NCI-H1436 (cell line): ENCODE results near the gene GPATCH2.
"Not testable (repeated sequence)": the region's sequence is repeated elsewhere in the genome, so short reads cannot be mapped to it uniquely, and the experiment has no call there.

Source experiments
- DNase-seq: peaks from one replicate; lab custom pipeline; 2025; lab: John Stamatoyannopoulos, UW

GPATCH2 gene

GRCh38 chr1:217630711-217631591 is at the start of gene GPATCH2, which contains the start of gene SPATA17:
TSS of gene GPATCH2 (minus strand) at chr1:217631090. CDS start at chr1:217630971, 119 bp downstream.
TSS of gene SPATA17 (plus strand) at chr1:217631344. CDS start at chr1:217631379, 35 bp downstream.
- peak; percentile 93 for DNase-seq

DNA sequence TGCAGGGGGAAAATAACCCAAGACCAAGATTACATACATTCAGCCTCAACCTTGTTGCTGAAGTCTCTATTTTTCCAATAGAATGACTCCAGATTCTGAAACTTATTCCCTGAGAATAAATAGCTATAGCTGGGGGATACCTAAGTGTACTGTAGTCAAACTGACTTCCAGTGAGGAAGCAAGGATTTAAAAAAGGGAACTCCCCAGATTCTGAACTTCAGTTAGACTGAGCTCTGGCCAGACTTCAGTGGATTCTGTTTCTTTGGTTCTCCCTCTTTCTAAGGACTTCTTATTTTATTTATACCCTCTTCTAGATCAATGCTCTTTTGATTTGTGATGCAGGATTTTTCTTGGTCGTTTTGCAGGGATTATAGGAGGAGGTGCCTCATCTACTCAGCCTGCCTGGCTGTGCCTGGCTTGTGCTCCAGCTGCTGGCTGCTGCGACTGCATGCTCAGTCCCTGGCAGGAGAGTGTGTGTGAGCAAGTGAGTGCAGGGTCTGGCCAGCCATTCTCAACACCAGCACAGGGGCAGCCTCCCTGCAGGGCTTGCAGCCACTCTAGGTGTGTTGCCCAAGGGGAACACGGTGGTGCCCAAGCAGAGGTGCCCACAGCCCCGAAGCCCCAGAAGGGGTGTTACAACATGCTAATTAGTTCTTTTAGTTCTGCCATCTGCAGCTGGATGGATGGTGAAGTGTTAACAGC is 43.3 kb upstream of the GPATCH2 start:
- DNase-seq: no peak

DNA sequence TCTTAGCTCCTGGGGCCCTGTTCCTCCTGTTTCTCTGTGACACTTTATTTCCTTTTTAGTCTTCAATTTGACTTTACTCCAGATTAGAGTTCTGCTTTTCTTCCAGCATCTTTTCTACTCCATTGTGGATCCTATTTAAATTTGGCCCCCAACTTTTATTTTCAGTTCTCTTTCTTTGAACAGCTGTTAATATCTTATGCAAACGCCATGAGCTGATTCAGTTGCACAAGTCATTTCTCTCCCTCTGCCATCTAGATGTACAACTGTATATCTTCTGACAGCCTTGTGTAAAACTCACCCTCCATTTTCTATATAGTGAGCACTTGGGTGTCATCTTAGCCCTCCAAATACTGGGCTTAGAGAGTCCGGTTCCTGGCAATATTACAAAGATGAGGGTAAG is 42.5 kb upstream of the GPATCH2 start:
- DNase-seq: no peak

DNA sequence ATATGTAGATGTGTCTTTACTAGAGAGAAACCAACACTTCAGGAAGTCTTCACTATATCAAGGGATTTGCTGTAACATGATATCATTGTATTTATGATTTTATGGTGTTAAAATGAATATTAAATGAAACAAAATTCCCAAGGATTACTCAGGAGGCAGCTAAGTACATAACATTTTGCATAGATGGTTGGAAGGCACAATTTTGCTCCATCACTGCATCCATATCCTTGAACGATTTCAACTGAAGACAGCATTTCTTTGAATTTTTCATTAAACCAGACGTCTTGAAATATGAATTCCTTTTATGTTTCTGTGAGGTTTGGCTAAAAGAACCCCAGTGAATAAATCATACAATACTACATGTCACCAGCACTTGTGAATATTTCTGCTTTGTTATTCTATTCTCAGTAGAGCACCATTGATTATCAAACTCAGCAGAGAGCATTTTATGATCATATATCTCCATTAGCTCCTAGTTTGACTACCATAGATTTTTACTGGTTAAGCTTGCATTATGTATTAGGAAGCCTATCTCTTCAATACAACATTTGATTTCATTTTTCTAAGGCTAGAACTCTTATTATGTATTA is 37.6 kb upstream of the GPATCH2 start:
- DNase-seq: no peak

DNA sequence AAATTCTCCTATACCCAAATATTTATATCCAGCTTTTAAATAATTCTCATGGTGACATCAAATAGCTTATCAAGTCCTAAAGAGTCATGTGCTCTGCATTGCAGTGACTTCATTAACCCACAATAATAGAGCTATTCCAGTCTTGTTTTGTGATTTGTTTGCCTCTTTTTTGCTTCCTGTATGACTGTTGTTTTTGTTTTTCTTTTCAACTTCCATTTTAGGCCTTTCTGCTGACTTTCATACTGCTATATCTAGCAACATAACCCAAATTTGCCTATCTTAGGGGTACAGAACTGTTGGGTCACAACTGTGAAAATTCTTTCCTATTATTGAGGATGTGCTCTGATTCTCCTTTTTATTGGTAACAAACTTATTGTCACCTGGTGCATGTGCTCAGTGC is 30.5 kb upstream of the GPATCH2 start:
- DNase-seq: no peak

DNA sequence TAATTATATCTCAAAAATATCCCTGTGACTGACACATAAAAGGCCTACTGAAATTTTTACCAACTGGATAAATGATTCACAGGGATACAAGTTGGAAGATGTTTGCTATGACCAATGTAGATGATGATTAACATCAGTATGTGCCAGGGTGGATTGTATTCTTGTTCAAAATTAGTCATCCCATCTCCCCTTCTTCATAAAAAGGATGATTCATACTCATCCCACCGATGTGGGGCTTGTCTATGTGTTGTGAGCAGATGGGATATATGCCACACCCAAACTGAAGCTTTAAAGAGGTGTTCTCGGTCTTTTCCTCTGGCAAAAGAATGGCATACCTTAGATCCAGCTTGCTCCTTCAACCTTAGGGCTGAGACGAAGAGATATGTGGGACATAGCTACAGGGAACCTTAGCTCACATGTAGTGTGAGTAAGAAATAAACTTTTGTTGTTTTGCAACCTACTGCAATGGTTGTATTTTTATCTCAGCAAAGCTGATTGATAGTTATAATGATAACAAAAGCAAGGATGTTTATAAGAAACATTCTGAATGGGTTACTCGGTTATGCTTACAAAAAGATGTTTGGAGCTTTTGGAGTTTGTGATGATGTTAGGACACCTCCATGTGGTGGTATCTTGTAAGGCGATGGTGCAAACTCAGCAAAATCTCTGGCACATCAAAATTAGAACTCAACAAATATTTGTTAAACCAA is 29.6 kb upstream of the GPATCH2 start:
- DNase-seq: no peak

GRCh38 chr1:217650674-217651073 is 19.8 kb upstream of the GPATCH2 start:
- DNase-seq: no peak

DNA sequence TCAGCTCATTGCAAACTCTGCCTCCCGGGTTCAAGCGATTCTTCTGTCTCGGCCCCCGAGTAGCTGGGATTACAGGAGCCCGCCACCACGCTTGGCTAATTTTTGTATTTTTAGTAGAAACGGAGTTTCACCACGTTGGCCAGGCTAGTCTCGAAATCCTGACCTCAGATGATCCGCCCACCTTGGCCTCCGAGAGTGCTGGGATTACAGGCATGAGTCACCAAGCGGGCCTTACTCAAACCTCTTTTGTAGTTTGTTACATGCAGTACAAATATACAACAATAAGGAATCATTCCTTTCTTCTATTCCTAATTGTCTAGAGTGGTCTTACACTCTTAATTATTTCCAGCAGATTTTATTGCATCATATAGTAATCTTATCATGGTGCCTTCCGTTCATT is 16.9 kb upstream of the GPATCH2 start:
- DNase-seq: no peak

- no peak for DNase-seq
Observed at GRCh38 chr1:217642455-217642854, 11.6 kb upstream of the GPATCH2 start.

- DNase-seq: no peak
Observed at GRCh38 chr1:217627431-217627830, 3.5 kb downstream of the GPATCH2 start.

DNA sequence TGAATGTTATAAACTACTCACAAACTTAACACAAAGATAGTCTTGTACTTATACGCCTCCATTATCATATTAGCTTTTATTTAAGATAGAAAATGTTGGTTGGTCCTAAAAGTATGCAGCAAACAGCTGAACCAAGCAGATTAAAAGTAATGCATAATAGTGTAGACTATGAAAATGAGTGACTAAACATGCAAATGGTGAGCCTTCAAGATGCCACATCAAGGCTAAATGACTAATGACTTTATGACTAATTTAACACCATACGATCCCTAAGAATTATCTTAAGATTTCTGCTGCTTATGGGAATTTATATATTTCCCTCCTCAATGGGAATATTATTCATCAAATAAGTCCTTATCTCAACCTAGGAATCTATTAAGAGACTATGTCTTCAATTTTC is 4.6 kb downstream of the GPATCH2 start:
- no peak for DNase-seq

DNA sequence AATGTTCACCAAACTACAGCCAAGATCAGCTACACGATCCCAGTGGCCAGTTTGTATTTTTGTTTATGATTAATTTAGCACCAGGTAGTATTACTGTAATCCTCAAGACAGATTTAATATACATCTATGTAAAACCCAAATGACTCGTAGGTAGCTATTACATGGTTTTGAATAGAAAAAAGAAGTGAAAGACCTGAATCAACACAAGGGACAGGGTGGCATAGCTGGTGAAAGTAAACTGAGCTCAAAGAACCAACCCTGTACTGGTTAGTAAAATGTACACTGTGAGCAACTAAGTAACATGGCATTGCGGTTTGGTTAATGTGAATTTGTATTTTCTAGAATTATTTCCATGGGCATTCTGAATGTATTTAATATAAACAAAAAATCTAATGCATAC is 8.8 kb downstream of the GPATCH2 start:
- no peak for DNase-seq

DNA sequence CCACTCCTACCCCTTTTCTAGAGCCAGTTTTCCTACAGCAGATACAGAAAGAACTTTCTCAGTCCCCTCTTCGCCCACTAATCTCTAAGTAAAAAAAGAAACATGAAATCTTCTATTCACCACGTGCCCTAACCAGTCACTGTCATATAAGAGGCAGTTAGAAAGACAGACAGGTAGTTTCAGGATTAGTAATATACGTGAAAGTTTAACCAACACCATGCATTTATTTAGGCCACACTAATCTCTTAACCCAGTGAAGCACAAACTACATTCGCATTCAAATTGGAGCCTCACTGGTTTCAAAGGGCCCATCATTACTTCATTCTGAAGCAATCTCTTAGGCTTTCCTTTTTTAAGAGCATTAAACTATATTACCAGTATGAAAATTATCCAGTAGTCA is 10.1 kb downstream of the GPATCH2 start:
- no peak for DNase-seq

GRCh38 chr1:217617126-217617525 is 13.8 kb downstream of the GPATCH2 start:
- no peak for DNase-seq

DNA sequence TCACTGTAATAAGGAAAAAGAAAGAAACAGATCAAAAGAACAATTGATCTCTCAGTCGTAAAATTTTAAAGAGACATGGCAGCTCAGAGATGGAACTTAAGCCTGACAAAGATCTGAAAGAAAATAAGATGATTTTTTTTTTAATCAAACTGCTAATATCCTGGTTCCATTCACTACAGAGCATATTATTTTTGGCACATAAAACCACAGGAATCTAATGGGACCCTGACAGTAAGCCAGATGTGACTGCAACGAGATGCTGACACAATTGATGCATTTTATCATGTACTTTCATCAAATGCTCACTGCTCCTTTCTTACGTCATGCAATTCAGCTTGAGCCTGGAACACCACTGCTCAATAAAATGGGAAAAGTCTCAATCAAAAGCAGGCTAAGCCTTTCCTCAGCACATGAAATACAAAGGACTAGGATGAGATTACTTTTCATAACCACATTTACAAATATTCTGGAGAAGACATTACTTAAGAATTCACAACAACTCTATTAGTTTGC is 16.6 kb downstream of the GPATCH2 start:
- no peak for DNase-seq

- DNase-seq: no peak
Observed at GRCh38 chr1:217605390-217605789, 25.5 kb downstream of the GPATCH2 start.

DNA sequence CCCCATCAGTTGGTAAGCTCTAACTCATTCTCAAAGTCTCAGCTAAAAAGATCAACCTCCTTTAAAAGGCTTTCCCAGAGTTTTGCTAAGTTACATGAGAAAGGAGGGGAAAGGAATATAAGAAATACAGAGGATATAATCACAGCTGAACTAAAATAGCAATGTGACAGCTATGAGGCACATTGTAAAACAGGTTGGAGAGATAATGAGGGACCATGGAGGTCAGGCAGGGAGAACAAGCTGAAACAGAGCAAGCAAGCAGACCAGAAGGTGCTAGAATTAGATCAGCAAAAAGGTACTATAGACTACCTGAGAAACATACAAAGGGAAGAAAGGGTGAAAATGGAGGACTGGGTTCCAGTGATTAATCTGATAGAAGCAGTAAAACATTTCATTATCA is 28.5 kb downstream of the GPATCH2 start:
- no peak for DNase-seq

- no peak for DNase-seq
Observed at GRCh38 chr1:217599154-217599553, 31.7 kb downstream of the GPATCH2 start.

- no peak for DNase-seq
Observed at GRCh38 chr1:217590598-217590997, 40.3 kb downstream of the GPATCH2 start.

GRCh38 chr1:217586586-217586985 is 44.3 kb downstream of the GPATCH2 start:
- DNase-seq: no peak

DNA sequence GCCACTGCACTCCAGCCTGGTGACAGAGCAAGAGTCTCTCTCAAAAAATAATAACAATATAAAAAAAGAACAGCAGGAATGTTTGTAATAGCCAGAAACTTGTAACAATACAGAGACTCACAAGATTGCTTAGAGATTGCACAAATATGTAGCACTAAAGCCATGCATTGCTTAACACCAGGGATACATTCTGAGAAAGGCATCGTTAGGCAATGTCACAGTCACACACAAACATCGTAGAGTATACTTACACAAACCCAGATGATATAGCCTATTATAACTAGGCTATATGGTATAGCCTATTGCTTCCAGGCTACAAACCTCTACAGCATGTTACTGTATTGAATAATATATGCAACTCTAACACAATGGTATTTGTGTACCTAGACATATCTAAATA is 45.3 kb downstream of the GPATCH2 start:
- no peak for DNase-seq

- DNase-seq: not testable (repeated sequence)
Observed at GRCh38 chr1:217584286-217584811, 46.5 kb downstream of the GPATCH2 start.
